Lung (tissue), 16 donors: ENCODE results near the gene DCD. TPM values are rescaled to one million over a fixed set of nuclear protein-coding genes. Genes with fewer than 3 reads are reported as not detected.

ENCODE experiments used
- ATAC-seq: fragments of 200-7000 bp; cut with Tn5 transposase; one replicate; pipeline ENCODE4 v1.9.1; 2020; ENCODE audit warnings: moderate number of reproducible peaks; ENCODE audit not compliant: insufficient read depth, low FRiP score
- DNase-seq, 3 donors: peaks; one replicate each; pipeline ENCODE4 v3.0.0-alpha.2; 2013 to 2017
- H3K27ac ChIP-seq, 2 donors: one replicate each; pipeline ENCODE4 v1.5.1; 2013; ENCODE audit warnings: mild to moderate bottlenecking in 2 of 2, moderate library complexity in 2 of 2, control low read depth in 1 of 2, inconsistent platforms in 1 of 2, low read depth in 1 of 2, low read length in 1 of 2
- H3K27me3 ChIP-seq, 3 donors: one replicate each; pipeline ENCODE4 v1.5.1; 2013; ENCODE audit warnings: low read length in 2 of 3; ENCODE audit not compliant: control insufficient read depth in 3 of 3, insufficient read depth in 3 of 3
- H3K36me3 ChIP-seq, 4 donors: one replicate each; pipeline ENCODE4 v1.5.1; 2013; ENCODE audit warnings: low read length in 4 of 4, mild to moderate bottlenecking in 1 of 4, moderate library complexity in 1 of 4; ENCODE audit not compliant: control insufficient read depth in 4 of 4, insufficient read depth in 4 of 4
- H3K4me1 ChIP-seq, 5 donors: one replicate each; pipeline ENCODE4 v1.5.1; 2013; ENCODE audit warnings: low read length in 5 of 5, mild to moderate bottlenecking in 2 of 5, moderate library complexity in 1 of 5; ENCODE audit not compliant: control insufficient read depth in 5 of 5, insufficient read depth in 5 of 5
- H3K4me3 ChIP-seq: one replicate; pipeline ENCODE4 v1.5.1; 2013; ENCODE audit warnings: mild to moderate bottlenecking, control low read depth, moderate library complexity
- H3K9ac ChIP-seq, 2 donors: one replicate each; pipeline ENCODE4 v1.5.1; 2013; ENCODE audit warnings: low read length in 2 of 2, control low read depth in 1 of 2; ENCODE audit not compliant: insufficient read depth in 1 of 2
- H3K9me3 ChIP-seq, 4 donors: one replicate each; pipeline ENCODE4 v1.5.1; 2013; ENCODE audit warnings: low read length in 3 of 4, mild to moderate bottlenecking in 1 of 4, moderate library complexity in 1 of 4; ENCODE audit not compliant: control insufficient read depth in 4 of 4, insufficient read depth in 3 of 4
- CTCF ChIP-seq: IDR thresholded peaks from 2 replicates; pipeline ENCODE4 v1.5.1; 2012; ENCODE audit warnings: mild to moderate bottlenecking; ENCODE audit errors: control extremely low read depth, extremely low read depth
- WGBS, 2 donors: extraction: QIAGEN DNeasy Blood & Tissue Kit; methylation state at CpG; one replicate each; pipeline ENCODE4 v1.1.7; 2013; 5-methylcytosine and 5-hydroxymethylcytosine counted together
- long read RNA-seq, 5 donors: transcript quantifications; one replicate each; lab custom pipeline, GENCODE V29; 2026
- polyA plus RNA-seq, 2 donors: library from polyadenylated mRNA; stranded (reverse); fragments of 200-250 nt; gene quantifications; one replicate each; pipeline ENCODE4 v1.2.1, GENCODE V29; 2013
- total RNA-seq, 2 donors: library from RNA; depleted of rRNA in 1 of 2; stranded (reverse); fragments of >200 nt in 1 of 2; gene quantifications; one replicate each; pipeline ENCODE4 v1.2.1, GENCODE V29; 2014 to 2021
- donor health status: control.
- donor health status: control.
- donor health status: Bipolar disorder and iron deficiency.
- donor health status: healthy.
- donor health status: DM: yes; HTN: yes; CAD: no.

Gene DCD, protein sequence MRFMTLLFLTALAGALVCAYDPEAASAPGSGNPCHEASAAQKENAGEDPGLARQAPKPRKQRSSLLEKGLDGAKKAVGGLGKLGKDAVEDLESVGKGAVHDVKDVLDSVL
- total RNA-seq, result not detected
- not detected for polyA plus RNA-seq
- long read RNA-seq, donor 1, result 0 reads
- long read RNA-seq, donor 2, result 0 reads
- long read RNA-seq, donor 3, result 0 reads
- long read RNA-seq, donor 4, result 0 reads
- long read RNA-seq, donor 5, result 0 reads

DNA sequence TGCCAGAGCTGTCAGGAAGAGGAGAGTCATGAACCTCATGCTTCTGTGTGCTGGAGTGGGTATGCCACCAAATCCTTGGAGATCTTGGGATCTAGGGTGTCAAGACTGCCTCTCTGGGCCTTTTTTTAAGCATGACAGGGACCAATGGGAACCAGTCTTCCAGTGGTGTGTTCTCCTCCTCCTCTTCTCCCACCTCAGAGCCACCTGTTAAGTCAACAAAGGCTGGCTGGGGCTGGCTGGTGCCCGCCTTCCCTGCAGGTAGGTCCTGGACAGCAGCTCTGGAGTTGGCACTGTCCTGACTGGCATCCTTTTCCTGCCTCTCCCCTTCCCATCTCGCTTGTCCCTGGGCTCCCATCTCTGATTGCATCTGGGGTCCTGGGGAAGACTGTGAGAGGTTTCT is at the start of gene DCD:
TSS of gene DCD (minus strand) at position 101 of the 400 bp plus-strand sequence. CDS start at position 39, 62 bp downstream.
- ATAC-seq (no peak), DNase-seq (no peak)
- Histone ChIP-seq H3K4me1 (no peaks in the 10 kb centered on the region), H3K4me3 (no peak within 1 kb of the TSS), H3K9me3 (no peaks in the 10 kb centered on the region), H3K36me3 (no peaks in the 10 kb centered on the region), H3K27me3 (peaks cover 0 to 2% (median 2%) of the 10 kb centered on the region in 3 donors), H3K27ac (no peak within 1 kb of the TSS), H3K9ac (no peak within 1 kb of the TSS)
- no peak for TF ChIP-seq CTCF
- 73 to 82% methylated on average over 2 of the region's 2 CpGs for WGBS, 2 donors

- WGBS, 2 donors, result 6 to 11% methylated on average over 1 of the region's 1 CpG
- no peak for ATAC-seq
These were observed 49.7 kb upstream of the DCD start for GRCh38 chr12:54697851-54698250.

DNA sequence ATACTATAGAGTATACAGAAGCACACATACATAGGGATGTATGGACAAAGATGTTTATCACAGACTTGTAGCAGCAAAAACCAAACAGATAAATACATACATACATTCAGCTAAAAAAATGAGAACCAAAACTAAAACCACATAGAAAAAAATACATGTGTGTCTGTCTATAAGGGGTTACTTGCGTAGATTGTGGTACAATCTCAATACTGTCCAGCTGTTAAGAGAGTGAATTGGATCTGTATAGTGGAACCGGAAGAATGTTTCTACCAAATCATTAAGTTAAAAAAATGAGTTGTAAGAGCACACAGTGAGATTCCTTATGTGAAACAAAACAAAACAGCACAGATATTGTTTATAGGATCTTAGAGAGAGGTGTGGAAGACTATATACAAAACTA is 44.2 kb upstream of the DCD start:
- Histone ChIP-seq H3K27ac (no peak overlapping the region), H3K9me3 (peaks cover 0 to under 1% (median 0%) of the 10 kb centered on the region in 4 donors), H3K9ac (no peak overlapping the region), H3K36me3 (no peaks in the 10 kb centered on the region), H3K4me1 (no peaks in the 10 kb centered on the region), H3K27me3 (no peaks in the 10 kb centered on the region), H3K4me3 (no peak overlapping the region)
- DNase-seq (no peak), ATAC-seq (no peak)
- WGBS, 2 donors, result 42 to 48% methylated on average over 2 of the region's 2 CpGs
- TF ChIP-seq CTCF, result no peak

More at GRCh38 chr12:54697851-54698250, 49.7 kb upstream of the DCD start:
- Histone ChIP-seq H3K4me3 (no peak overlapping the region), H3K4me1 (no peaks in the 10 kb centered on the region), H3K9me3 (no peaks in the 10 kb centered on the region), H3K27me3 (no peaks in the 10 kb centered on the region), H3K9ac (no peak overlapping the region), H3K27ac (no peak overlapping the region), H3K36me3 (no peaks in the 10 kb centered on the region)
- no peak for DNase-seq
- no peak for TF ChIP-seq CTCF

GRCh38 chr12:54689984-54690383 is 41.8 kb upstream of the DCD start:
- peaks cover 0 to 4% (median 0%) of the 10 kb centered on the region in 5 donors for H3K4me1 ChIP-seq
- TF ChIP-seq CTCF, result no peak
- peaks cover 0 to 4% (median 1%) of the 10 kb centered on the region in 4 donors for H3K9me3 ChIP-seq
- ATAC-seq (no peak), DNase-seq (no peak)
- H3K27me3 ChIP-seq, result no peaks in the 10 kb centered on the region
- H3K36me3 ChIP-seq, result no peaks in the 10 kb centered on the region
- H3K4me3 ChIP-seq, result no peak overlapping the region
- WGBS, 2 donors, result 64 to 66% methylated on average over 2 of the region's 2 CpGs
- H3K9ac ChIP-seq, result no peak overlapping the region
- H3K27ac ChIP-seq, result no peak overlapping the region
